BE2C (cell line): ENCODE results near the gene PEX11G.
A peak's percentile ranks its signal among the peaks of the same experiment; 100 is the strongest.

Experiments
- DNase-seq: peaks from one replicate; pipeline ENCODE4 v3.0.0-alpha.2; 2020
- H3K27me3 ChIP-seq: fragments of 250-450 bp; sonication (Bioruptor Pico); 2 replicates; pipeline ENCODE4 v1.5.1; 2020; ENCODE audit warnings: mild to moderate bottlenecking
- H3K36me3 ChIP-seq: fragments of 250-450 bp; sonication (Bioruptor Pico); 2 replicates; pipeline ENCODE4 v1.5.1; 2020; ENCODE audit warnings: mild to moderate bottlenecking
- H3K4me1 ChIP-seq: fragments of 250-450 bp; sonication (Bioruptor Pico); 2 replicates; pipeline ENCODE4 v1.5.1; 2020
- H3K4me3 ChIP-seq: 2 replicates; pipeline ENCODE4 v1.5.1; 2011; ENCODE audit warnings: low read depth, low read length
- H3K9me3 ChIP-seq: fragments of 250-450 bp; sonication (Bioruptor Pico); 2 replicates; pipeline ENCODE4 v1.5.1; 2020
- CTCF ChIP-seq: IDR thresholded peaks from 2 replicates; pipeline ENCODE4 v1.5.1; 2012; ENCODE audit warnings: mild to moderate bottlenecking, low read depth, low read length

The PEX11G gene

GRCh38 chr19:7507884-7508283 is 19.0 kb upstream of the PEX11G start:
- H3K4me1 ChIP-seq, result peaks cover 14% of the 10 kb centered on the region
- H3K9me3 ChIP-seq, result no peaks in the 10 kb centered on the region
- no peak overlapping the region for H3K4me3 ChIP-seq
- no peak for TF ChIP-seq CTCF
- no peaks in the 10 kb centered on the region for H3K27me3 ChIP-seq
- no peaks in the 10 kb centered on the region for H3K36me3 ChIP-seq
- DNase-seq, result peak; percentile 96

GRCh38 chr19:7506385-7507328 is 17.8 kb upstream of the PEX11G start:
- no peak for TF ChIP-seq CTCF
- H3K36me3 ChIP-seq, result no peaks in the 10 kb centered on the region
- H3K4me1 ChIP-seq, result peaks cover 14% of the 10 kb centered on the region
- H3K9me3 ChIP-seq, result no peaks in the 10 kb centered on the region
- peak overlapping the region; percentile 32 for H3K4me3 ChIP-seq
- peak; percentile 98 for DNase-seq
- no peaks in the 10 kb centered on the region for H3K27me3 ChIP-seq

GRCh38 chr19:7505682-7506384 is 17.0 kb upstream of the PEX11G start:
- Histone ChIP-seq H3K27me3 (no peaks in the 10 kb centered on the region), H3K4me3 (peak overlapping the region; percentile 50), H3K36me3 (no peaks in the 10 kb centered on the region), H3K9me3 (no peaks in the 10 kb centered on the region), H3K4me1 (peaks cover 14% of the 10 kb centered on the region)
- no peak for TF ChIP-seq CTCF
- DNase-seq, result no peak

- DNase-seq, result no peak
Observed at GRCh38 chr19:7505288-7505681, 16.4 kb upstream of the PEX11G start.

GRCh38 chr19:7504684-7505083 is 15.8 kb upstream of the PEX11G start:
- no peaks in the 10 kb centered on the region for H3K36me3 ChIP-seq
- no peak for TF ChIP-seq CTCF
- no peak for DNase-seq
- no peak overlapping the region for H3K4me3 ChIP-seq
- peaks cover 14% of the 10 kb centered on the region for H3K4me1 ChIP-seq
- no peaks in the 10 kb centered on the region for H3K27me3 ChIP-seq
- H3K9me3 ChIP-seq, result no peaks in the 10 kb centered on the region

More at GRCh38 chr19:7505288-7505681, 16.4 kb upstream of the PEX11G start:
- no peak for TF ChIP-seq CTCF
- Histone ChIP-seq H3K4me3 (peak overlapping the region; percentile 50), H3K9me3 (no peaks in the 10 kb centered on the region), H3K36me3 (no peaks in the 10 kb centered on the region), H3K27me3 (no peaks in the 10 kb centered on the region), H3K4me1 (peaks cover 14% of the 10 kb centered on the region)

- Histone ChIP-seq H3K9me3 (no peaks in the 10 kb centered on the region), H3K27me3 (no peaks in the 10 kb centered on the region), H3K4me3 (no peak overlapping the region), H3K4me1 (peaks cover 8% of the 10 kb centered on the region; the same call in 1 of the 2 replicates), H3K36me3 (no peaks in the 10 kb centered on the region)
- DNase-seq, result no peak
- no peak for TF ChIP-seq CTCF
Observed at GRCh38 chr19:7502552-7502951, 13.7 kb upstream of the PEX11G start.
